GM12878 (cell line): ENCODE measurements around the gene MATN4. TPM values are rescaled to one million over a fixed set of nuclear protein-coding genes. Genes with fewer than 3 reads are reported as not detected.

Experiments used
- ATAC-seq: fragments of 200-7000 bp; cut with Tn5 transposase; 3 replicates; pipeline ENCODE4 v1.9.1; 2020; ENCODE audit warnings: mild to moderate bottlenecking, moderate library complexity
- BruUV-seq: library from RNA; stranded (reverse); fragments of 400-500 nt; replicated peaks from 2 replicates; lab custom pipeline; 2021; lab: Mats Ljungman, UMichigan
- CTCF ChIA-PET: fragments of 300-600 bp; sonication (Branson Sonifier 250); formaldehyde crosslinking; extraction: SDS; loops from one replicate; lab custom pipeline; 2021; ENCODE audit warnings: inconsistent platforms; lab: Yijun Ruan, JAX
- POLR2A ChIA-PET: fragments of 350-600 bp; formaldehyde crosslinking; extraction: SDS; loops from one replicate; lab custom pipeline; 2021; ENCODE audit warnings: inconsistent platforms; lab: Charles Lee
- RAD21 ChIA-PET: fragments of 300-600 bp; sonication (Branson Sonifier 250); formaldehyde crosslinking; loops from one replicate; lab custom pipeline; 2023; ENCODE audit warnings: antibody characterized with exemption; ENCODE audit not compliant: unreplicated experiment; lab: Charles Lee
- SMC1A ChIA-PET: fragments of 300-600 bp; sonication (Branson Sonifier 250); formaldehyde crosslinking; loops from one replicate; lab custom pipeline; 2023; ENCODE audit not compliant: unreplicated experiment, uncharacterized antibody; lab: Charles Lee
- DNase-seq: peaks from one replicate; pipeline ENCODE4 v3.0.0-alpha.2; 2011; ENCODE audit warnings: low read depth, low spot score
- FAIRE-seq: peaks from 3 replicates; lab custom pipeline; 2011; peaks lifted over from hg19 to GRCh38; lab: Jason Lieb, UNC
- H2AFZ ChIP-seq: 2 replicates; pipeline ENCODE4 v1.6.0; 2011; ENCODE audit warnings: low read depth, low read length, control low read depth; ENCODE audit not compliant: control insufficient read depth
- H3K27ac ChIP-seq: 2 replicates; pipeline ENCODE4 v1.5.1; 2011; ENCODE audit warnings: control low read depth; ENCODE audit not compliant: control insufficient read depth, insufficient read depth
- H3K27me3 ChIP-seq, 2 experiments: replicated peaks in 1 of 2; 2 replicates each; pipeline versions ENCODE4 v1.6.0 to v1.6.1; 2011; ENCODE audit warnings: low read length in 1 of 2; ENCODE audit not compliant: control insufficient read depth in 2 of 2, insufficient read depth in 2 of 2
- H3K36me3 ChIP-seq, 2 experiments: 2 replicates each; pipeline ENCODE4 v1.5.1; 2011; ENCODE audit warnings: low read length in 1 of 2; ENCODE audit not compliant: control insufficient read depth in 2 of 2, insufficient read depth in 2 of 2
- H3K4me1 ChIP-seq: 2 replicates; pipeline ENCODE4 v1.6.1; 2011; ENCODE audit warnings: mild to moderate bottlenecking, low read length, moderate library complexity, mixed read lengths; ENCODE audit not compliant: control insufficient read depth, insufficient read depth
- H3K4me2 ChIP-seq: 2 replicates; pipeline ENCODE4 v1.6.0; 2011; ENCODE audit warnings: control low read depth; ENCODE audit not compliant: control insufficient read depth, insufficient read depth
- H3K4me3 ChIP-seq: fragments of 200-600 bp; sonication (generic); 2 replicates; pipeline ENCODE4 v1.5.1; 2016
- H3K79me2 ChIP-seq: 2 replicates; pipeline ENCODE4 v1.6.0; 2011; ENCODE audit warnings: low read length; ENCODE audit not compliant: control insufficient read depth, insufficient read depth
- H3K9ac ChIP-seq: 2 replicates; pipeline ENCODE4 v1.8.0; 2011; ENCODE audit warnings: low read length, control low read depth, mixed read lengths; ENCODE audit not compliant: control insufficient read depth, insufficient read depth
- H3K9me3 ChIP-seq: replicated peaks from 3 replicates; pipeline ENCODE4 v1.5.1; 2011; ENCODE audit warnings: mild to moderate bottlenecking, low read length; ENCODE audit not compliant: control insufficient read depth, insufficient read depth
- H4K20me1 ChIP-seq: 2 replicates; pipeline ENCODE4 v1.6.0; 2011; ENCODE audit not compliant: control insufficient read depth, insufficient read depth
- BHLHE40 ChIP-seq, 2 experiments: fragments of 450-650 bp in 1 of 2; IDR thresholded peaks; 2 replicates each; pipeline ENCODE4 v1.6.1; 2011 to 2017; ENCODE audit warnings: low read depth in 2 of 2, borderline replicate concordance in 1 of 2, improper control_type of control experiment in 1 of 2, low read length in 1 of 2, mild to moderate bottlenecking in 1 of 2
- MXI1 ChIP-seq: fragments of 150-350 bp; IDR thresholded peaks from 2 replicates; pipeline ENCODE4 v1.6.1; 2011; ENCODE audit warnings: low read depth, mild to moderate bottlenecking, inconsistent platforms, low read length, improper control_type of control experiment
- NFXL1 ChIP-seq: fragments of 450-650 bp; IDR thresholded peaks from 2 replicates; pipeline ENCODE4 v1.6.1; 2017; ENCODE audit warnings: antibody characterized with exemption, mild to moderate bottlenecking, borderline replicate concordance
- RAD21 ChIP-seq: IDR thresholded peaks from 2 replicates; pipeline ENCODE4 v1.6.1; 2011; ENCODE audit warnings: mild to moderate bottlenecking, low read depth, low read length, moderate library complexity; ENCODE audit not compliant: insufficient read depth
- WGBS: methylation state at CpG from one replicate; pipeline ENCODE4 v1.1.6; 2016; ENCODE audit warnings: low lambda C conversion rate; ENCODE audit not compliant: insufficient replicate concordance, insufficient coverage; ENCODE audit errors: missing lambda C conversion rate; 5-methylcytosine and 5-hydroxymethylcytosine counted together
- in situ Hi-C: fragments of 300-500 bp; cut with MboI; formaldehyde crosslinking; loops from 9 replicates; pipeline ENCODE4 v1.14.3; 2018; ENCODE audit warnings: mixed read lengths
- intact Hi-C: fragments of 100-400 bp; cut with micrococcal nuclease; formaldehyde crosslinking; loops from one replicate; pipeline ENCODE4 v1.14.2; 2022; ENCODE audit not compliant: unreplicated experiment
- polyA plus RNA-seq, 11 experiments: library from polyadenylated mRNA; depleted of rRNA in 4 of 11; unstranded in 6 of 11; stranded (reverse) in 5 of 11; fragments of >200 nt; fragmentation: Nextera tagmentation in 4 of 11; fragmentation: Illumina TruSeq in 1 of 11; extraction: Ambion mirVana in 4 of 11; extraction: Trizol in 1 of 11; gene quantifications; 1 replicate in 1 of 11; 2 replicates in 10 of 11; pipeline versions ENCODE4 v1.2.1 to v1.2.3, GENCODE V29; 2011 to 2016; ENCODE audit warnings: inconsistent platforms in 2 of 11, missing spikeins in 2 of 11, low read depth in 1 of 11
- total RNA-seq, 4 experiments: library from RNA; depleted of rRNA in 3 of 4; stranded (reverse); fragments of >200 nt in 3 of 4; fragmentation: Illumina TruSeq in 1 of 4; extraction: Trizol in 1 of 4; gene quantifications; 2 replicates each; pipeline versions ENCODE4 v1.2.1 to v1.2.3, GENCODE V29; 2013 to 2021
- TF ChIP-seq, protein P1 (sequence below): IDR thresholded peaks from 2 replicates; pipeline ENCODE4 v1.6.1; 2012; ENCODE audit warnings: low read length, inconsistent platforms

MATN4 gene
- total and polyA plus RNA-seq, 10 of the 15 experiments (the other 5 are each of a cell fraction or from before 2014, with no cell fraction given), result 0.10 to 0.15 TPM; not detected in 8

DNA sequence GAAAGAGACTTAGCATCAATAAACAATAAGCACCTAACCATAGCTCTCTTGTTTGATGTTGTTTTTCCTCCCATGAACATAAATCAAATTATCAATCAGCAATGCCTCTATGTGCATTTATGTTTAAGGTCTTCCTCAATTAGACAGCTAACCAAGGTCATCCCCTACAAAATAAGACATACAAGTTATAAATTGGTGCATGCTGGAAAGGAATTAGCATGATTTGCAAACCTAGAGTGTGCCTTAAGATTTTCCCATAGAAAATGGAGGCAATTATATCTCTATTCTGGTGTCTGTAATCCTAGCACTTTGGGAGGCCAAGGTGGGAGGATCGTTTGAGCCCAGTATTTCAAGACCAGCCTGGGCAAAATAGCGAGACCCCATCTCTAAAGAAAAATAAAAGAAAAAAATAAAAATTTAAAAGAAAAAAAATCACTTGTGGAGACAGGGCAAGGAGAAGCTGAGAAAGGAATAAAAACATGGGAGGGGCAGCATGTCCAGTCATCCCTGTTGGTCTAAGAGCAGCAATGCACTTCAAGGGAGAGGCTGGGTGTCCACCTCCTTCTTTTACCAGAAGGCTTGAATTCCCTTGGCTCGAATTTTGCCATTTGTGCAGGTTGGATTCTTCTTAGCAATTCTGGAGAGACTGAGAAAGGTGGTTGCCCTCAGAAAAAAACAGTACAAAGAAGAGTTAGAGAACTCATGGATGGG is 44.4 kb downstream of the MATN4 start (continued):
- no peak for TF ChIP-seq BHLHE40 (IDR thresholded peaks at IDR 0.05; ENCODE audit: borderline replicate concordance in 1 of 2, low read depth in 2 of 2, low read length in 1 of 2)
- TF ChIP-seq, protein P1, sequence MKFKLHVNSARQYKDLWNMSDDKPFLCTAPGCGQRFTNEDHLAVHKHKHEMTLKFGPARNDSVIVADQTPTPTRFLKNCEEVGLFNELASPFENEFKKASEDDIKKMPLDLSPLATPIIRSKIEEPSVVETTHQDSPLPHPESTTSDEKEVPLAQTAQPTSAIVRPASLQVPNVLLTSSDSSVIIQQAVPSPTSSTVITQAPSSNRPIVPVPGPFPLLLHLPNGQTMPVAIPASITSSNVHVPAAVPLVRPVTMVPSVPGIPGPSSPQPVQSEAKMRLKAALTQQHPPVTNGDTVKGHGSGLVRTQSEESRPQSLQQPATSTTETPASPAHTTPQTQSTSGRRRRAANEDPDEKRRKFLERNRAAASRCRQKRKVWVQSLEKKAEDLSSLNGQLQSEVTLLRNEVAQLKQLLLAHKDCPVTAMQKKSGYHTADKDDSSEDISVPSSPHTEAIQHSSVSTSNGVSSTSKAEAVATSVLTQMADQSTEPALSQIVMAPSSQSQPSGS, result no peak
- TF ChIP-seq, all 136 proteins: peak for 0

DNA sequence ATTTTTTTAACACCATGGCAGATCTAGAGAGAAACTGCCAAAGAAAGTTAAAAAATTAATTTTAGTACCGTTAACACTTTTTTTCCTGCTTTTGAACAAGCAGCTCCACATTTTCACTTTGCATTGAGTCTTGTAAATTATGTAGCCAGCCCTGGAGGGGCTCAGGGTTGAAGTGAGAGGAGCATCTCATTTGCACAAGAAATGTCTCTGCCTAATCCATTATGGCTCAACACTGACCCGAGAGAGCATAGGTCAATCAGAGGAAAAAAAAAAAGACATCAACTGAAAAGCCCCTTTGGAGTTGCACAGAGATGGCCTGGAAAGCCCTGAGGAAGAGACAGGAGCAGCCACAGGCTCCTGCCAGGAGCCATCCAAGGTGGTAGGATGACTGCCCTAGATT is 49.4 kb downstream of the MATN4 start:
- no peaks in the 10 kb centered on the region for H3K79me2 ChIP-seq
- peaks cover 4% of the 10 kb centered on the region for H3K4me1 ChIP-seq
- SMC1A ChIA-PET, result no interaction called here
- in situ Hi-C loops, result no loop called here
- H3K9ac ChIP-seq, result no peak overlapping the region
- intact Hi-C loops, result no loop called here
- no peak overlapping the region for H2AFZ ChIP-seq
- H3K4me2 ChIP-seq, result no peak overlapping the region
- H3K27ac ChIP-seq, result no peak overlapping the region
- RAD21 ChIA-PET, result no interaction called here
- DNase-seq (no peak), FAIRE-seq (no peak), ATAC-seq (no peak)
- H3K36me3 ChIP-seq, result no peaks in the 10 kb centered on the region
- POLR2A ChIA-PET, result no interaction called here
- H3K4me3 ChIP-seq, result no peak overlapping the region
- WGBS, result 0% methylated on average over 2 of the region's 2 CpGs
- CTCF ChIA-PET, result interaction anchor here (0.6 to 1.2 kb wide), 3 partner anchors 10 to 1612 kb away, joined by 3 read pairs; no protein-coding TSS in a partner anchor
- TF ChIP-seq MXI1 (no peak), RAD21 (no peak), NFXL1 (no peak)
- no peaks in the 10 kb centered on the region for H3K9me3 ChIP-seq
- no peaks in the 10 kb centered on the region for H4K20me1 ChIP-seq
- peaks cover 1 to 3% of the 10 kb centered on the region in 2 experiments for H3K27me3 ChIP-seq
- no TSS peak for BruUV-seq
